Stomach (tissue), 4 donors: ENCODE data around the gene PLEKHA6.

Source experiments
- EP300 ChIP-seq: sonication (generic); formaldehyde crosslinking; IDR thresholded peaks from one replicate; pipeline ENCODE4 v1.6.1; 2017; ENCODE audit warnings: antibody characterized with exemption
- POLR2A ChIP-seq, 4 donors: fragments of 450-650 bp; IDR thresholded peaks; one replicate each; pipeline ENCODE4 v1.6.1; 2016; ENCODE audit warnings: antibody characterized with exemption in 4 of 4, control low read depth in 2 of 4, mild to moderate bottlenecking in 1 of 4, moderate library complexity in 1 of 4
- POLR2AphosphoS5 ChIP-seq, 3 donors: sonication (generic); formaldehyde crosslinking; IDR thresholded peaks; one replicate each; pipeline ENCODE4 v1.6.1; 2016; ENCODE audit warnings: antibody characterized with exemption in 3 of 3
- TF ChIP-seq, protein P1 (sequence below), 7 experiments: fragments of 450-650 bp in 4 of 7; fragments of 200-600 bp in 3 of 7; sonication (generic) in 3 of 7; IDR thresholded peaks; one replicate each; pipeline ENCODE4 v1.5.1; 2016 to 2019; ENCODE audit warnings: antibody characterized with exemption in 7 of 7, control low read depth in 2 of 7, mild to moderate bottlenecking in 1 of 7

GRCh38 chr1:204376465-204376864 is 16.7 kb upstream of the PLEKHA6 start:
- TF ChIP-seq, protein P1, sequence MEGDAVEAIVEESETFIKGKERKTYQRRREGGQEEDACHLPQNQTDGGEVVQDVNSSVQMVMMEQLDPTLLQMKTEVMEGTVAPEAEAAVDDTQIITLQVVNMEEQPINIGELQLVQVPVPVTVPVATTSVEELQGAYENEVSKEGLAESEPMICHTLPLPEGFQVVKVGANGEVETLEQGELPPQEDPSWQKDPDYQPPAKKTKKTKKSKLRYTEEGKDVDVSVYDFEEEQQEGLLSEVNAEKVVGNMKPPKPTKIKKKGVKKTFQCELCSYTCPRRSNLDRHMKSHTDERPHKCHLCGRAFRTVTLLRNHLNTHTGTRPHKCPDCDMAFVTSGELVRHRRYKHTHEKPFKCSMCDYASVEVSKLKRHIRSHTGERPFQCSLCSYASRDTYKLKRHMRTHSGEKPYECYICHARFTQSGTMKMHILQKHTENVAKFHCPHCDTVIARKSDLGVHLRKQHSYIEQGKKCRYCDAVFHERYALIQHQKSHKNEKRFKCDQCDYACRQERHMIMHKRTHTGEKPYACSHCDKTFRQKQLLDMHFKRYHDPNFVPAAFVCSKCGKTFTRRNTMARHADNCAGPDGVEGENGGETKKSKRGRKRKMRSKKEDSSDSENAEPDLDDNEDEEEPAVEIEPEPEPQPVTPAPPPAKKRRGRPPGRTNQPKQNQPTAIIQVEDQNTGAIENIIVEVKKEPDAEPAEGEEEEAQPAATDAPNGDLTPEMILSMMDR (IDR thresholded peaks at IDR 0.05), result no peak
- TF ChIP-seq EP300, result no peak
- no peak for TF ChIP-seq POLR2AphosphoS5 (IDR thresholded peaks at IDR 0.05)
- TF ChIP-seq POLR2A (IDR thresholded peaks at IDR 0.05), result no peak
